Skeletal muscle cell (primary cell): ENCODE data around the gene EPHA1.
"Not testable (repeated sequence)": the region's sequence is repeated elsewhere in the genome, so short reads cannot be mapped to it uniquely, and the experiment has no call there.

Source experiments
- DNase-seq: peaks from one replicate; pipeline ENCODE4 v3.0.0-alpha.2; 2010; ENCODE audit warnings: low read depth
- H3K4me3 ChIP-seq: 2 replicates; pipeline ENCODE4 v1.5.1; 2011; ENCODE audit warnings: low read depth, mild to moderate bottlenecking, control low read depth, low read length, moderate library complexity

The EPHA1 gene

DNA sequence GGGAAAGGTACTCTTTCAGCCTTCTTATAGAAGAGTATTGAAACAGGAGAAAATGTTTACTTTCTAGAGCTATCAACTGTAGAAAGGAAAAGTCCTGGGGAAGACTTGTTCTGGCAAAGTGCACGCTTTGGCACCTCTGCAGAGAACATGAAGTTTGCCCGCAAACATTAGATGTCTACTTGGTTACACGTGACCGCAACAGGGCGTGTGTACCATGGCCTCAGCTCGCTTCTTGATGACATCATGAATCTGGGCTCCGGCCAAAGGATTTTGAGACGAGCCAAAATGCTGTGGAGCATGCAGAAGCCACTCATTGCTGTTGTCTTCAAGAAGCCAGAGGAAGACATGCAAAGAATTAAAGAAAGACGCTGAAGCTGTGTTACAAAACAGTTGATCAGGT, 26.0 kb upstream of the EPHA1 start:
- no peak overlapping the region for H3K4me3 ChIP-seq
- DNase-seq, result no peak

DNA sequence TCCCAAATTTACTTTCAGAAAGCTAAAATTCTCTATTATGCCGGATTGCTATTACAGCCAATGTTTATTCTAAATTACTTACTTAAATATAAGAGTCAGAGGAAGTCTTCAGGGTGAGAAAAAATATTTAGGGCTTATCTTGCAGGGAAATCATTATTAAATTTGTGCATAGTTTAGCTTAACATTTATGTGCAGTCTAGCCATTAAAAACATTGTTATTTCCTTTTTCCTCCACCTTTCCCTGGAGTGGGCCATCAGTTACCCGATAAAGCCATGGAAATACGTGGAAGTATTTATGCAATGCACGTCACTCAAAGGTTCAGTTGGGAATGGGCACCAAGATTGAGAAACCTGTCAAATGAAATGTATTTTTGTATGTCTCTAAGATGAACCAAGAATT, 25.1 kb upstream of the EPHA1 start:
- DNase-seq, result no peak
- H3K4me3 ChIP-seq, result no peak overlapping the region

DNA sequence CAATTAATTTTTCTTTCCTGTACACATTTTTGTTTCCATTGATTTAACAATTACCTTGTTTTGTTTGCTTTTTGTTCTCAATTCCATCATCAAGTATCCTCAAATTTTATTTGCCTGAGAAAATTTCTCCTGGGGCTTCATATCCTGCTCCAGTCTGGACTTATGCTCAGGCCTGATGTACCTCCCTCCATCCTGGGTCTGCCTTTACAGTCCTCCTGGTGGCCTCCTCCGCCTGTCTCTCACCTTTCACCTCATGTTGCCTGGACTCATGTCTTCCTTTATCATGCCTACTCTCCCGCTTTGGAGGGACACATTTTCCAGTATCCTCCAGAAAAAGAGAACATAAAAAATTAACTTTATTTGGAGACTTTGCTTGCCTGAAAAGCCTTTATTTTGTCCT, 22.5 kb upstream of the EPHA1 start:
- DNase-seq, result no peak
- no peak overlapping the region for H3K4me3 ChIP-seq

- no peak overlapping the region for H3K4me3 ChIP-seq
- no peak for DNase-seq
Measured at GRCh38 chr7:143429770-143430698, 21.4 kb upstream of the EPHA1 start.

DNA sequence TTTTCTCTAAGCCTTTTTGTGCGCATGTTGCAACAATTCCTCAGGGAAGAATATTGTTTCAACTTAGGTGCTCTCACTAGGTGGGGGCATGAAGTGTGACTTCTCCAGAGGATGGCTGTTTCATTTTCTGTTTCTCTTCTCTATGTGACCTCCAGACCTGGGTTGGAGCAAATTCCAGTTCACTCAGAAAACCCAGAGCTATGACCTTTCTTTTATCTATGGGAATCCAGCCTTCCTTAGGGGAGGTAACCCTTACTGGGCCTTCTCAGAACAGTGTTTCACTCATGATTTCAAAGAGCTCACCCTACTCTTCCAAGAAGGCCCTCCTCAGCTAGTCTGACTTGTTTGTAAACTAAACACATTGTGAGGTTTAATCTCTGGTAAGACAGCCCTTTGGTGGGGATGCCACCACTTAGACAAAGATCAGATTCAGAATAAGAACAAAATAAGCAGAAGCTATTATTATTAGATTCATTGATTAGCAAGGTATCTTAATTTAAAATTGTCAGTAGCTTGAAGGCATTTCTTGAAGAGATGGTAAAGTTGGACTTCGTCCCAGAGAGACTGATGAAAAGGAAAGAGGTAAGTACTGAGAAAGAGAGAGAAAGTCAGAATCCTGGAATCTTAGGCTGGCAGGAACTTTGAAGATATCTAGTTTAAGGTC, 18.0 kb upstream of the EPHA1 start:
- no peak for DNase-seq

GRCh38 chr7:143424476-143424875, 15.8 kb upstream of the EPHA1 start:
- not testable (repeated sequence) for DNase-seq, H3K4me3 ChIP-seq

More for the DNA sequence above, 18.0 kb upstream of the EPHA1 start:
- H3K4me3 ChIP-seq, result no peak overlapping the region

- no peak overlapping the region for H3K4me3 ChIP-seq
- no peak for DNase-seq
Measured at GRCh38 chr7:143422033-143422432, 13.4 kb upstream of the EPHA1 start.

DNA sequence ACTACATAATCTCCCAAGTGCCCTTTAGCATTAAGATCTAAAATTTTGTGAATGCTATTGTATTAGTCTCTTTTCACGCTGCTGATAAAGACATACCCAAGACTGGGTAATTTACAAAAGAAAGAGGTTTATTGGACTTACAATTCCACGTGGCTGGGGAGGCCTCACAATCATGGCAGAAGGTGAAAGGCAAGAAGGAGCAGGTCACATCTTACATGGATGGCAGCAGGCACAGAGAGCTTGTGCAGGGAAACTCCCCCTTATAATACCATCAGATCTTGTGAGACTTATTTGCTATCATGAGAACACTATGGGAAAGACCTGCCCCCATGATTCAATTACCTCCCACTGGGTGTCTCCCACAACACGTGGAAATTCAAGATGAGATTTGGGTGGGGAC, 12.0 kb upstream of the EPHA1 start:
- not testable (repeated sequence) for H3K4me3 ChIP-seq, DNase-seq

DNA sequence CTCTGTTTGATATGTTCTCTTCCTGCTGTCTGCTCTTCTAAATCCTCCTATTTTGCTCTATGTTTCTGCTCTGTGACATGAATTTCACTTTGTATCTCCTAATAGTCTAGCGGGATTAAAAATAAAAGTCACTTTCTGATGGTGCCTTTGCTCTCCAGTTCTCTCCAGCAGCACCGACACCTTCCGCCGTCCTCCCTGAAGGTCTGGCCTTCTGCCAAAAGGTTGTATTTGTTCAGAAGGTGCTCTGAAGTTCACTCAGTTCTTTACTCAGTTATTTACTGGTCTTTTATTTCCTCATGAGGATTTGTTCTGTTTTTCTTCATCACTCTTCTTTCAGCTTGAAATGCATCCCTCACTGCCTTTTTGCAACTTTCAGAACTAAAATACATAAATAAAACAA, 11.2 kb upstream of the EPHA1 start:
- DNase-seq, result no peak
- no peak overlapping the region for H3K4me3 ChIP-seq

- DNase-seq, result no peak
- H3K4me3 ChIP-seq, result no peak overlapping the region
Measured at GRCh38 chr7:143418681-143419458, 10.2 kb upstream of the EPHA1 start.

DNA sequence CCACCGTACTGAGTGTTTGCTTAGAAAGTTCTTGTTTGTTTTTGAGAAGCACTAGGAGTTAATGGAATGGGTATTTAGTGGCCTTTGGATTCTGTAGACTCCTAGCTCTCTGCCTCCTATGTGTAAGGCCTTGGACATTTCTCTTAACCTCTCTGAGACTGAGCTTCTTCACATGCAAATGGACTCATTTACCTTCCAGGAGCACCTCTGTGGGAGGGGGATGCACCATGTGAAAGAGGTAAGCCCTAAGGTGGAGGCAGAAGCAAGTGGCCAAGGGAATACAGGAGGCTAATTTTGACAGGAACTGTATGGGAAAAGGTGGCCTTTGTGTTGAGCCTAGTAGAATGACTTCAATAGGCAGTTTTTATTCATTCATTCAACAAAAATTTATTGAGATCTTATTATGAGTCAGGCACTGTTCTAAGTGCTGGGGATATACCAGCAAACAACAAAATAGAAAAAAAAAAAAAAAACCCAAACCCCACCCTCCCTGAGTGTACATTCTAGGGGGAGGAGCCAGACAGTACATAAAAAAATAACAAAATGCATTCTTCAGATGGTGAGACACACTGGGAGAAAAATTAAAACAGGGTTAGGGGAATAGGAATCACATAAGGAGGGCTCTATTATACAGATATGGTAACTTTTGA, 9.2 kb upstream of the EPHA1 start:
- no peak overlapping the region for H3K4me3 ChIP-seq
- no peak for DNase-seq

GRCh38 chr7:143416565-143417149, 8.0 kb upstream of the EPHA1 start:
- no peak overlapping the region for H3K4me3 ChIP-seq
- DNase-seq, result no peak

DNA sequence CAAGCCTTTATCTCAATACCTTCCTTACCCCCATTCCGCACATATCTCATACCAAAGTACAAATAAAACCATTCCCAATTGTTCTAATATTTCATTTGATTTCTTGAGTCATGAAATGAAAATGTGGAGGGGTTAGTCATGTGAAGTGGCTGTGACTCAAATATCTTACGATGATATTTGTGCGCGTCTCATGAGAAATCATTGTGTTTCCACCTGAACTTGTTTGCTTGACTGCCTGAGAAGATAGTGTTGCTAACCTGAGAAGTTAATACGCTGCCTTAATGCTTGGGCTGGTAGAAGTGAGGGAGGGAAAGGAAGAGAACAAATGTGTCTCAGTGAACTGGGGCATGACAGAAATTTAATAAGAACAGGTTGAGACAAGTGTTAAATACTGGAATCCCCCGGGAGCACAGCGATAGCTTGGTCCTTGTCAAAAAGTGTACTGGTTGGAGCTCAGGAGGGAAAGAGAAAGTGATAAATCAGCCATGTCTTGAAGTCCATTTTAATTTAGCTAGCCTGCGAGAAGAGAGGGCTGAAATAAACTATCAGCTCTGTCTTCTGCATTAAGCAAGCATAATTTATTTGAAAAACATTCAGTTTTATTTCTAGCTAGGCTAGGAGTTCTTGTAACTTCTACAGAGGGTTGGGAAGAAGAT, 7.2 kb upstream of the EPHA1 start:
- H3K4me3 ChIP-seq, result no peak overlapping the region
- DNase-seq, result no peak

DNA sequence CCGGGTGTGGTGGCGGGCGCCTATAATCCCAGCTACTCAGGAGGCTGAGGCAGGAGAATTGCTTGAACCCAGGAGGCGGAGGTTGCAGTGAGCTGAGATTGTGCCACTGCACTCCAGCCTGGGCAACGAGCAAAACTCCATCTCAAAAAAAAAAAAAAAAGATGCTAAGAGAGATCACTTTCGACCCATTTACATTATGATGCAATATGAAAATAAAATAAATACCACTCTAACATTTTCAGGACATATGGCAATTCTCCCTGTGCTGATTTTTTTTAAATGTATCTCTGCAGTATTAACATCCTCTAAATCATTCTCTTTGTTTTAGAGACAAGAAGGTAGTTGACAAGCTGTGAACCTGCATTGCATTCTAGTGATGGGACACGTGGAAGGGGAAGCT, 6.6 kb upstream of the EPHA1 start:
- not testable (repeated sequence) for H3K4me3 ChIP-seq, DNase-seq

GRCh38 chr7:143413123-143413522, 4.5 kb upstream of the EPHA1 start:
- H3K4me3 ChIP-seq, result no peak overlapping the region
- DNase-seq, result no peak

DNA sequence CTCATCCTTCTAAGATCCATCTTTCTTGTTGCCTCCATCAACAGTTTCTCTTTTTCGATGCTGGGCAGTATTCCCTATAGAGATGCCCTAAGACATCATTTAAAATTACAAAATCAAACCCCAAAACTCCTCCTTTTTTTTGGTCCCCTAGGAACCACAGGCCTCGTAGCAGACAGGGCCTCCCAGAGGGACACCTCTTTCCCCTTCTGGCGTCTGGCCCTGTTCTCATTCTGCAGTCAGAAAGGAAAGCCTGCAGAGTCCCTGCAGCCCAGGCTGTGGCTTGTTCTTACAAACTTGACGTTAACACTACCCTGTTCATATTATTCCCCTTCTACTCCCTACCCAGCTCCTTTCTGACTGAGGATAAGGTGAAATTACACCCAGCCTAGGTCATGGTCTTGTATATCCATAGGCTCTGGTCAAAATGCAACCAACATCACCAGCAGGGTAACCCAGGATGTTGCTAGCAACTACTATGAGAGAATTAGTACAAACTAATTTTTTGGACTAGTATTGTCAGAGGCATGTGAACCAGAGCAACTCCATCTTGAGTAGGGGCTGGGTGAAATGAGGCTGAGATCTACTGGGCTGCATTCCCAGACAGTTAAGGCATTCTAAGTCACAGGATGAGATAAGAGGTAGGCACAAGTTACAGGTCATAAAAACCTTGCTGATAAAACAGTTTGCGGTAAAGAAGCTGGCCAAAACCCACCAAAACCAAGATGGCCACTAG, 3.5 kb upstream of the EPHA1 start:
- DNase-seq, result no peak
- H3K4me3 ChIP-seq, result no peak overlapping the region

DNA sequence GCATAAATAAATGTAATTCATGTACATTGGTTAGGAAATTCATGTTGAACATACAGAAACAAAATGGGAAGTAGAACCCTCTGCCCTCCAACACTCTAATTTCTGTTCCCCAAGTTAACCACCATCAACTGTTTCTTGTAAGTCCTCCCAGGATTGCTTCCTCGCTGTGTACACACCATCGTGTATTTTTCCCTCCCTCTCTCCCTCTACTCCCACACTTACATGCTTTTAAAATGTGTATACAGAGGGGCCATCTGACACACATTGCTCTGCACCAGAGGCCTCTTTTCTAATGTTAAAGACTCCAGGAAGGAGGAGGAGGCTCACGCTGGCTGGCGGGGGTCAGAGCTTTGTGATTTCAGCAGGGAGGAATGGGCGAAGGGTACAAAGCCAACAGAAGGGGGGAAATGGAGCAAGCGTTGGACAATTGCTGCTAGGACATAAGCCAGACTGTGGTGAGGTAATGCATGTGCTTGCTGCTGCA, 1.9 kb upstream of the EPHA1 start:
- peak; percentile 88 for DNase-seq
- H3K4me3 ChIP-seq, result no peak overlapping the region

GRCh38 chr7:143408252-143408685, 387 bp downstream of the EPHA1 start:
- DNase-seq, result no peak
- H3K4me3 ChIP-seq, result no peak overlapping the region
